NCI-H1694 treated with DMSO at 0.1 percent for 48 hours (cell line): ENCODE data around the gene LAMB4.

Experiments used
- DNase-seq: peaks from one replicate; lab custom pipeline; 2025; lab: John Stamatoyannopoulos, UW

LAMB4 gene

GRCh38 chr7:107996072-107996882 lies 133.9 kb downstream of the LAMB4 start:
- DNase-seq = no peak

GRCh38 chr7:107995184-107996071 lies 134.7 kb downstream of the LAMB4 start:
- DNase-seq = no peak

- no peak for DNase-seq
Measured at GRCh38 chr7:107994421-107995030, 135.6 kb downstream of the LAMB4 start.

GRCh38 chr7:107993891-107994291 lies 136.3 kb downstream of the LAMB4 start:
- no peak for DNase-seq

- no peak for DNase-seq
Measured at GRCh38 chr7:107989618-107990373, 140.4 kb downstream of the LAMB4 start.

GRCh38 chr7:107982918-107983389 lies 147.2 kb downstream of the LAMB4 start:
- peak; percentile 69 for DNase-seq

GRCh38 chr7:107982042-107982840 lies 147.9 kb downstream of the LAMB4 start:
- DNase-seq = no peak

GRCh38 chr7:107981466-107981865 lies 148.7 kb downstream of the LAMB4 start:
- peak; percentile 47 for DNase-seq

- DNase-seq = no peak
Measured at GRCh38 chr7:107980671-107981190, 149.4 kb downstream of the LAMB4 start.

GRCh38 chr7:107980171-107980570 lies 150.0 kb downstream of the LAMB4 start:
- DNase-seq = no peak

GRCh38 chr7:107978815-107979408 lies 151.2 kb downstream of the LAMB4 start:
- no peak for DNase-seq

GRCh38 chr7:107977048-107977447 lies 153.1 kb downstream of the LAMB4 start:
- no peak for DNase-seq

GRCh38 chr7:107976620-107977019 lies 153.5 kb downstream of the LAMB4 start:
- DNase-seq = no peak

GRCh38 chr7:107975394-107976013 lies 154.7 kb downstream of the LAMB4 start:
- no peak for DNase-seq

GRCh38 chr7:107973861-107974260 lies 156.3 kb downstream of the LAMB4 start:
- no peak for DNase-seq
